Liver (tissue), 9 donors: ENCODE results near the gene KCNC4. TPM values are rescaled to one million over a fixed set of nuclear protein-coding genes. Genes with fewer than 3 reads are reported as not detected.

Experiments
- DNase-seq: peaks from one replicate; pipeline ENCODE4 v3.0.0-alpha.2; 2017; ENCODE audit warnings: low spot score
- H3K27ac ChIP-seq, 2 donors: one replicate each; pipeline ENCODE4 v1.7.0; 2013; ENCODE audit warnings: inconsistent platforms in 2 of 2, low read length in 2 of 2, control low read depth in 1 of 2, low read depth in 1 of 2, mild to moderate bottlenecking in 1 of 2
- H3K27me3 ChIP-seq, 4 donors: one replicate each; pipeline versions ENCODE4 v1.6.1 to v1.7.0; 2013; ENCODE audit warnings: low read length in 3 of 4, inconsistent platforms in 1 of 4, mild to moderate bottlenecking in 1 of 4, moderate library complexity in 1 of 4; ENCODE audit not compliant: control insufficient read depth in 4 of 4, insufficient read depth in 4 of 4
- H3K36me3 ChIP-seq, 4 donors: one replicate each; pipeline versions ENCODE4 v1.6.1 to v1.7.0; 2013; ENCODE audit warnings: low read length in 3 of 4, mild to moderate bottlenecking in 3 of 4, low read depth in 1 of 4, moderate library complexity in 1 of 4; ENCODE audit not compliant: control insufficient read depth in 4 of 4, insufficient read depth in 3 of 4
- H3K4me1 ChIP-seq, 4 donors: one replicate each; pipeline versions ENCODE4 v1.6.1 to v1.7.0; 2013; ENCODE audit warnings: low read length in 3 of 4, mild to moderate bottlenecking in 3 of 4, moderate library complexity in 1 of 4; ENCODE audit not compliant: control insufficient read depth in 4 of 4, insufficient read depth in 4 of 4
- H3K4me3 ChIP-seq, 3 donors: one replicate each; pipeline versions ENCODE4 v1.6.1 to v1.7.0; 2013; ENCODE audit warnings: low read length in 3 of 3, control low read depth in 1 of 3, low read depth in 1 of 3, mild to moderate bottlenecking in 1 of 3
- H3K9ac ChIP-seq, 2 donors: one replicate each; pipeline ENCODE4 v1.7.0; 2013; ENCODE audit warnings: low read length in 2 of 2, mild to moderate bottlenecking in 2 of 2, moderate library complexity in 2 of 2, control low read depth in 1 of 2, low read depth in 1 of 2
- H3K9me3 ChIP-seq, 4 donors: one replicate each; pipeline versions ENCODE4 v1.6.1 to v1.7.0; 2013; ENCODE audit warnings: low read length in 3 of 4; ENCODE audit not compliant: control insufficient read depth in 4 of 4
- EGR1 ChIP-seq, 2 donors: IDR thresholded peaks; 2 replicates each; pipeline ENCODE4 v1.6.1; 2016 to 2018; ENCODE audit warnings: antibody characterized with exemption in 2 of 2, low read depth in 2 of 2
- FOXA2 ChIP-seq: IDR thresholded peaks from 2 replicates; pipeline ENCODE4 v1.6.1; 2016; ENCODE audit warnings: antibody characterized with exemption
- GABPA ChIP-seq, 2 donors: IDR thresholded peaks in 1 of 2; conservative IDR thresholded peaks in 1 of 2; 2 replicates each; pipeline ENCODE4 v1.6.1; 2016; ENCODE audit warnings: antibody characterized with exemption in 2 of 2, mild to moderate bottlenecking in 1 of 2, moderate library complexity in 1 of 2
- HNF4A ChIP-seq, 2 donors: conservative IDR thresholded peaks; 2 replicates each; pipeline ENCODE4 v1.6.1; 2016; ENCODE audit warnings: antibody characterized with exemption in 2 of 2, mild to moderate bottlenecking in 2 of 2
- JUND ChIP-seq, 2 donors: IDR thresholded peaks; 2 replicates each; pipeline ENCODE4 v1.6.1; 2016; ENCODE audit warnings: antibody characterized with exemption in 2 of 2
- NR2F2 ChIP-seq: IDR thresholded peaks from 2 replicates; pipeline ENCODE4 v1.6.1; 2016; ENCODE audit warnings: antibody characterized with exemption
- RAD21 ChIP-seq, 2 donors: IDR thresholded peaks; 2 replicates each; pipeline ENCODE4 v1.6.1; 2016; ENCODE audit warnings: antibody characterized with exemption in 2 of 2, mild to moderate bottlenecking in 2 of 2
- TAF1 ChIP-seq: conservative IDR thresholded peaks from 2 replicates; pipeline ENCODE4 v1.6.1; 2016; ENCODE audit warnings: antibody characterized with exemption, mild to moderate bottlenecking
- YY1 ChIP-seq: IDR thresholded peaks from 2 replicates; pipeline ENCODE4 v1.6.1; 2016; ENCODE audit warnings: antibody characterized with exemption, mild to moderate bottlenecking
- WGBS: extraction: QIAGEN DNeasy Blood & Tissue Kit; methylation state at CpG from one replicate; pipeline ENCODE4 v1.1.7; 2013; 5-methylcytosine and 5-hydroxymethylcytosine counted together
- polyA plus RNA-seq, 2 donors: library from polyadenylated mRNA; stranded (reverse) in 1 of 2; unstranded in 1 of 2; fragments of 200-250 nt in 1 of 2; fragments of >200 nt in 1 of 2; fragmentation: Nextera tagmentation in 1 of 2; extraction: Ambion mirVana in 1 of 2; gene quantifications; one replicate each; pipeline versions ENCODE4 v1.2.1 to v1.2.3, GENCODE V29; 2013 to 2015
- total RNA-seq, 2 donors: library from RNA; depleted of rRNA; stranded (reverse); fragments of >200 nt; gene quantifications; one replicate each; pipeline ENCODE4 v1.2.3, GENCODE V29; 2014
- TF ChIP-seq, protein P1 (sequence below): fragments of 150-350 bp; IDR thresholded peaks from 2 replicates; pipeline ENCODE4 v1.5.1; 2017; ENCODE audit warnings: improper control_type of control experiment, low read depth, low read length; ENCODE audit not compliant: missing input control
- TF ChIP-seq, protein P2 (sequence below): IDR thresholded peaks from 2 replicates; pipeline ENCODE4 v1.6.1; 2016; ENCODE audit warnings: antibody characterized with exemption
- TF ChIP-seq, protein P3 (sequence below): IDR thresholded peaks from 2 replicates; pipeline ENCODE4 v1.6.1; 2016; ENCODE audit warnings: antibody characterized with exemption, mild to moderate bottlenecking
- donor health status: healthy.
- donor health status: healthy.
- donor health status: healthy.
- donor health status: healthy.
- donor health status: healthy.

KCNC4 gene
- total and polyA plus RNA-seq, 4 donors, result 0.46 to 2.5 (median 1.5) TPM

DNA sequence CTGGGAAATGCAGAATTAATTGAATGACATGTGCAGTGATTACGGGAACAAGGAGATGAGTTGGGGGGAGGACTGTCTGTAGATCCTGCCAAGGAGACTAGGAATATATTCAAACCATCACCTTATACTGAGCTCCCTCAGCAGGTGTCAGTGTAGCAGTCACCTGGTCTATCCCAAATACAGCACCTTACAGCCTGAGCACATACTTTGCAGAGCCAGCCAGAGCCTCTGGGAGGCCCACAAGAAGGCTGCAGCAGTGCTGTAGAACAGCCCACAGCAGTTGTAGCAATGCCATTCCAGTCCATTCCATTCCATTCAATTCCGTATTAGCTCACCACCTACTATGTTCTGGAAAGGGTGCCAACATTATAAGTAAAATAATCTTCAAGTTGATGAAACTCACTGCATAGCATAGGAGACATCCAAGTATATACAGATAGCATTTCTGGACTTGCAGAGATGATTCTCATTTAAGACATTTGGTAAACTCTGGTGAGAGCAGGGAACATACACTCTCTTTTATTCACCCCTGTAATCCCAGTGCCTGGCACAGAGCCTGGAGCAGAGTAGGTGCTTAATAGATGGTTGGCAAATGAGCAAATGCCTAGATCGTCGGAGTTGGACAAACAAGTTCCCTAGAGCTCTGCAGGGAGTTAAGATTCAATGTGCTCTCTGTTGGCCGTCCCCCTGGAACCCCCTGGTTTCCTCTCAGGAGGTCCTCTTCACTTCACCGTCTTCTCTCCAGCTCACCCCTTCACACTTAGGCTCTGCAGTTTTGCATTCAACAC is 44.7 kb downstream of the KCNC4 start:
- 76% methylated on average over 6 of the region's 6 CpGs for WGBS
- no peak overlapping the region for H3K9ac ChIP-seq
- H3K4me3 ChIP-seq, result no peak overlapping the region
- H3K4me1 ChIP-seq, result no peaks in the 10 kb centered on the region
- DNase-seq, result no peak
- TF ChIP-seq, protein P1, sequence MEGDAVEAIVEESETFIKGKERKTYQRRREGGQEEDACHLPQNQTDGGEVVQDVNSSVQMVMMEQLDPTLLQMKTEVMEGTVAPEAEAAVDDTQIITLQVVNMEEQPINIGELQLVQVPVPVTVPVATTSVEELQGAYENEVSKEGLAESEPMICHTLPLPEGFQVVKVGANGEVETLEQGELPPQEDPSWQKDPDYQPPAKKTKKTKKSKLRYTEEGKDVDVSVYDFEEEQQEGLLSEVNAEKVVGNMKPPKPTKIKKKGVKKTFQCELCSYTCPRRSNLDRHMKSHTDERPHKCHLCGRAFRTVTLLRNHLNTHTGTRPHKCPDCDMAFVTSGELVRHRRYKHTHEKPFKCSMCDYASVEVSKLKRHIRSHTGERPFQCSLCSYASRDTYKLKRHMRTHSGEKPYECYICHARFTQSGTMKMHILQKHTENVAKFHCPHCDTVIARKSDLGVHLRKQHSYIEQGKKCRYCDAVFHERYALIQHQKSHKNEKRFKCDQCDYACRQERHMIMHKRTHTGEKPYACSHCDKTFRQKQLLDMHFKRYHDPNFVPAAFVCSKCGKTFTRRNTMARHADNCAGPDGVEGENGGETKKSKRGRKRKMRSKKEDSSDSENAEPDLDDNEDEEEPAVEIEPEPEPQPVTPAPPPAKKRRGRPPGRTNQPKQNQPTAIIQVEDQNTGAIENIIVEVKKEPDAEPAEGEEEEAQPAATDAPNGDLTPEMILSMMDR, result no peak
- TF ChIP-seq TAF1, result no peak
- no peaks in the 10 kb centered on the region for H3K36me3 ChIP-seq
- H3K27me3 ChIP-seq, result no peaks in the 10 kb centered on the region
- no peaks in the 10 kb centered on the region for H3K9me3 ChIP-seq
- no peak overlapping the region for H3K27ac ChIP-seq

DNA sequence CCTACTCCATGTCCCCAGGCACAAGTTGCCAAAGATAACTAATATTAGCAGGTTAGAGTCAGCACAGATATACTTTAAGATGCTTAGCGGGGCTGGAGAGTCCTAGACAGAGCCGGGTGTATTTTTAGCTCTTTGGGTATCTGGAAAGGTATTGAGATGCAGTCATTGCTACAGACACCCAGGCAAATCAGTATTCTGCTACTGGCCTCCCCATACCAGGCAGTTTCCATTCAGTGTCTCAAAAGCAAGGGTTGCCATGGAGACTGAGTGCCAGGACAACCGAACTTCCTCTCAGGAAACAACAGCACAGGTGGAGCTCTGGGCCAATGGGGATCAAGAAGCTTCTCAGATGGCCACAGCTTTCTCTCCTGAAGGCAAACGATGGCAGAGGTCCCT is 45.3 kb downstream of the KCNC4 start:
- no peak overlapping the region for H3K4me3 ChIP-seq
- H3K36me3 ChIP-seq, result no peaks in the 10 kb centered on the region
- H3K27ac ChIP-seq, result no peak overlapping the region
- no peaks in the 10 kb centered on the region for H3K9me3 ChIP-seq
- WGBS, result 64% methylated on average over 4 of the region's 4 CpGs
- no peaks in the 10 kb centered on the region for H3K27me3 ChIP-seq
- no peaks in the 10 kb centered on the region for H3K4me1 ChIP-seq
- no peak overlapping the region for H3K9ac ChIP-seq
- no peak for DNase-seq
- TF ChIP-seq, protein P2, sequence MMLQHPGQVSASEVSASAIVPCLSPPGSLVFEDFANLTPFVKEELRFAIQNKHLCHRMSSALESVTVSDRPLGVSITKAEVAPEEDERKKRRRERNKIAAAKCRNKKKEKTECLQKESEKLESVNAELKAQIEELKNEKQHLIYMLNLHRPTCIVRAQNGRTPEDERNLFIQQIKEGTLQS, result no peak
- TF ChIP-seq RAD21 (IDR thresholded peaks at IDR 0.05) (no peak), NR2F2 (no peak)

DNA sequence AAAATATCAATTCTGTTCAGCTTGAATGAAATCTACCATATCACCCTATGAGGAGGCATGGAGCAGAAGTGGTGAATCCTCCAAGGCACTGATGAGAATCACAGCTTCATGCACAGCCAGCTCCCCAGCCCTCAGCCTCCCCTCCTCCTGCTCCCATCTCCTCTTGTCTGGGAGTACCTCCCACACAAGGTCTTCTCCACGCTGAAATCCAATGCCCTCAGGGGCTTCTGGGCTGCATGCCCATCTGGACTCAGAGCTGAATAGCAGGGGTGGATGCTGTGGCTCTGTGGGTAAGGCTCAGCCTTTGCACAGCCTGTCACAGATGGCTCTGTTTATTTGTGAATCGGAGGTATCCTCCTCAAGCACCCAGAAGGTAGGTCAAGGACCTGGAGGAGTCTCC is 48.6 kb downstream of the KCNC4 start:
- no peak for TF ChIP-seq NR2F2
- TF ChIP-seq, protein P2, result no peak
- TF ChIP-seq RAD21 (IDR thresholded peaks at IDR 0.05), result no peak
- no peak for TF ChIP-seq GABPA (IDR thresholded peaks at IDR 0.05 in 1 of 2, conservative IDR thresholded peaks at IDR 0.05 in 1 of 2)
- TF ChIP-seq EGR1 (IDR thresholded peaks at IDR 0.05; ENCODE audit: low read depth in 2 of 2), result no peak
- TF ChIP-seq, protein P3, sequence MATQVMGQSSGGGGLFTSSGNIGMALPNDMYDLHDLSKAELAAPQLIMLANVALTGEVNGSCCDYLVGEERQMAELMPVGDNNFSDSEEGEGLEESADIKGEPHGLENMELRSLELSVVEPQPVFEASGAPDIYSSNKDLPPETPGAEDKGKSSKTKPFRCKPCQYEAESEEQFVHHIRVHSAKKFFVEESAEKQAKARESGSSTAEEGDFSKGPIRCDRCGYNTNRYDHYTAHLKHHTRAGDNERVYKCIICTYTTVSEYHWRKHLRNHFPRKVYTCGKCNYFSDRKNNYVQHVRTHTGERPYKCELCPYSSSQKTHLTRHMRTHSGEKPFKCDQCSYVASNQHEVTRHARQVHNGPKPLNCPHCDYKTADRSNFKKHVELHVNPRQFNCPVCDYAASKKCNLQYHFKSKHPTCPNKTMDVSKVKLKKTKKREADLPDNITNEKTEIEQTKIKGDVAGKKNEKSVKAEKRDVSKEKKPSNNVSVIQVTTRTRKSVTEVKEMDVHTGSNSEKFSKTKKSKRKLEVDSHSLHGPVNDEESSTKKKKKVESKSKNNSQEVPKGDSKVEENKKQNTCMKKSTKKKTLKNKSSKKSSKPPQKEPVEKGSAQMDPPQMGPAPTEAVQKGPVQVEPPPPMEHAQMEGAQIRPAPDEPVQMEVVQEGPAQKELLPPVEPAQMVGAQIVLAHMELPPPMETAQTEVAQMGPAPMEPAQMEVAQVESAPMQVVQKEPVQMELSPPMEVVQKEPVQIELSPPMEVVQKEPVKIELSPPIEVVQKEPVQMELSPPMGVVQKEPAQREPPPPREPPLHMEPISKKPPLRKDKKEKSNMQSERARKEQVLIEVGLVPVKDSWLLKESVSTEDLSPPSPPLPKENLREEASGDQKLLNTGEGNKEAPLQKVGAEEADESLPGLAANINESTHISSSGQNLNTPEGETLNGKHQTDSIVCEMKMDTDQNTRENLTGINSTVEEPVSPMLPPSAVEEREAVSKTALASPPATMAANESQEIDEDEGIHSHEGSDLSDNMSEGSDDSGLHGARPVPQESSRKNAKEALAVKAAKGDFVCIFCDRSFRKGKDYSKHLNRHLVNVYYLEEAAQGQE, result no peak
- no peak for TF ChIP-seq FOXA2
- no peak for TF ChIP-seq JUND (IDR thresholded peaks at IDR 0.05)
- TF ChIP-seq HNF4A (conservative IDR thresholded peaks at IDR 0.05), result no peak
- TF ChIP-seq TAF1, result no peak
- TF ChIP-seq YY1, result no peak
- Histone ChIP-seq H3K9me3 (no peaks in the 10 kb centered on the region), H3K36me3 (no peaks in the 10 kb centered on the region), H3K27ac (no peak overlapping the region), H3K9ac (no peak overlapping the region), H3K27me3 (no peaks in the 10 kb centered on the region), H3K4me1 (no peaks in the 10 kb centered on the region), H3K4me3 (no peak overlapping the region)
- WGBS, result 75% methylated on average over 2 of the region's 2 CpGs
- no peak for DNase-seq
